Activated T-helper 17 cell treated with anti-CD3 and anti-CD28 coated beads, Interleukin-2, amount 50 U/mL, for 72 hours (primary cell): ENCODE measurements around the gene LYPD4. TPM values are rescaled to one million over a fixed set of nuclear protein-coding genes. Genes with fewer than 3 reads are reported as not detected.
A peak's percentile ranks its signal among the peaks of the same experiment; 100 is the strongest.

Source experiments
- ATAC-seq: fragments of 150-1000 bp; cut with Tn5 transposase; replicated peaks from 2 replicates; pipeline ENCODE4 v1.10.0; 2021; ENCODE audit warnings: mild to moderate bottlenecking, moderate library complexity
- H3K27ac Mint-ChIP-seq: one replicate; pipeline ENCODE4 v1.8.0; 2022; ENCODE audit warnings: mixed read lengths
- H3K27me3 Mint-ChIP-seq: one replicate; pipeline ENCODE4 v1.8.0; 2022; ENCODE audit warnings: mixed read lengths
- H3K36me3 Mint-ChIP-seq: one replicate; pipeline ENCODE4 v1.8.0; 2022; ENCODE audit warnings: low read depth, mild to moderate bottlenecking, mixed read lengths
- H3K4me1 Mint-ChIP-seq: one replicate; pipeline ENCODE4 v1.8.0; 2022; ENCODE audit warnings: mixed read lengths
- H3K4me3 Mint-ChIP-seq: one replicate; pipeline ENCODE4 v1.8.0; 2022; ENCODE audit warnings: mild to moderate bottlenecking, mixed read lengths
- H3K9me3 Mint-ChIP-seq: one replicate; pipeline ENCODE4 v1.8.0; 2022; ENCODE audit warnings: mixed read lengths
- total RNA-seq, 2 donors: library from RNA; stranded (reverse); gene quantifications; one replicate each; pipeline ENCODE4 v1.2.3, GENCODE V29; 2022

Gene LYPD4
- total RNA-seq: not detected

DNA sequence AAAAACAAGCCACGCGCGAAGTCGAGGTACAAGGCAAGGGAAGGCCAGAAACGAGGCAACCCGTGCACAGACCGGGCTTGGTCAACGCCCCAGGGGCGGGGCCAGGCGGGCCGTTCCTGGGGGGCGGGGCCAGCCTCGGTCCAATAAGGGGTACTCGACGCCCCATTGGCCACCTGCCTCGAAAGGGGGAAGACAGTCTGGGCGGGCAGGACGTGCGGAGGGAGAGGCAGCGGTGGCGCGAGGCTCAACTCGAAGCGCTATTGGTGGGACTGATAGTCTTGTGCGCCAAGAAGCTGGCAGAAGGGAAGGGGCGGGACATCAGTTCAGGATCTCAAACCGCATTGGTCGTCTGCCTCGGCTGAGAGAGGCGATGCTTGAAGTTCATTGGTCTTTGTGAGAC is at the start of gene LYPD4:
Gene LYPD4 (minus strand): TSS at position 83 of the 400 bp plus-strand sequence. CDS start 5,398 bp downstream, outside the sequence.
- H3K4me1 Mint-ChIP-seq: no peaks in the 10 kb centered on the region
- H3K27me3 Mint-ChIP-seq: no peaks in the 10 kb centered on the region
- no peak within 1 kb of the TSS for H3K4me3 Mint-ChIP-seq
- no peaks in the 10 kb centered on the region for H3K9me3 Mint-ChIP-seq
- H3K36me3 Mint-ChIP-seq: no peaks in the 10 kb centered on the region
- H3K27ac Mint-ChIP-seq: no peak within 1 kb of the TSS
- no peak for ATAC-seq

- ATAC-seq: peak; percentile 23
- peaks cover 78% of the 10 kb centered on the region for H3K36me3 Mint-ChIP-seq
- peak overlapping the region; percentile 50 for H3K27ac Mint-ChIP-seq
- no peak overlapping the region for H3K4me3 Mint-ChIP-seq
- no peaks in the 10 kb centered on the region for H3K9me3 Mint-ChIP-seq
- H3K27me3 Mint-ChIP-seq: no peaks in the 10 kb centered on the region
- H3K4me1 Mint-ChIP-seq: peaks cover 17% of the 10 kb centered on the region
These were observed 49.4 kb upstream of the LYPD4 start for GRCh38 chr19:41893899-41894298.

- Mint-ChIP-seq H3K27me3 (no peaks in the 10 kb centered on the region), H3K36me3 (peaks cover 76% of the 10 kb centered on the region), H3K9me3 (no peaks in the 10 kb centered on the region), H3K4me1 (peaks cover 26% of the 10 kb centered on the region), H3K27ac (peak overlapping the region; percentile 73), H3K4me3 (no peak overlapping the region)
- ATAC-seq: no peak
These were observed 47.9 kb upstream of the LYPD4 start for GRCh38 chr19:41892173-41892902.

DNA sequence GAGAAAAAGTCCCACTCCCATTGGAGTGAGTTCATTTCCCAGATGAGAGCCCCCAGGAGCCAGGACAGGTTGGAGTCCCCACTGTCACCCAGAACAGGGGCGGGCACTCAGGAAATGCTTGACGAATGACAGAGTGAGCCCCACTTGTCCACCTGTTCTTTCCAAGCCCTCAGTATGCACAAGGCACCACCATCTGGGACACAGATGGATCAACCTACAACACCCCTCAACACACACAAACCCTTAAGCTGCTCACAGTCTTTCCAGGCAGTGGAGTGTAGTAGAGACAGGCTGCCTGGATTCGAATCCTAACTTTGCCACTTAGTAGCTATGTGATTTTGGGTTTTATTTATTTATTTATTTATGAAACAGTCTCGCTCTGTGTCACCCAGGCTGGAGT is 46.5 kb upstream of the LYPD4 start:
- peaks cover 84% of the 10 kb centered on the region for H3K36me3 Mint-ChIP-seq
- no peak overlapping the region for H3K27ac Mint-ChIP-seq
- H3K9me3 Mint-ChIP-seq: no peaks in the 10 kb centered on the region
- H3K27me3 Mint-ChIP-seq: no peaks in the 10 kb centered on the region
- no peak overlapping the region for H3K4me3 Mint-ChIP-seq
- no peak for ATAC-seq
- peaks cover 38% of the 10 kb centered on the region for H3K4me1 Mint-ChIP-seq

DNA sequence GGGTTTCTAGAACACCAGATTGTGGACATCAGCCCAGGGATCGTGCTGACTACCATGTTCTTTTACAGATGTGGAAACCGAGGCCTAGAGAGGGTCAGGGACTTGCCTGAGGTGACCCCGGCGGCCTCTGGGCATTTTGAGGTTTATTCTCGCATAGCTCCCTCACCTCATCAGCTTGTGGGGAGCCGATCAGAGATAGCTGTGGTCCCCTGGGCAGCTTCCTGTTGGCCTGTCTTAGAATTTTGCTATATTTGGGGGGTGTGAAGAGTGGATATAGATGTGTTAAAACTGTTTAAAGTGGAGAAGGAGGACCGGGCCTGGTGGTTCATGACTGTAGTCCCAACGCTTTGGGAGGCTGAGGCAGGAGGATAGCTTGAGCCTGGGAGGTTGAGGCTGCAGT is 45.4 kb upstream of the LYPD4 start:
- H3K36me3 Mint-ChIP-seq: peaks cover 84% of the 10 kb centered on the region

DNA sequence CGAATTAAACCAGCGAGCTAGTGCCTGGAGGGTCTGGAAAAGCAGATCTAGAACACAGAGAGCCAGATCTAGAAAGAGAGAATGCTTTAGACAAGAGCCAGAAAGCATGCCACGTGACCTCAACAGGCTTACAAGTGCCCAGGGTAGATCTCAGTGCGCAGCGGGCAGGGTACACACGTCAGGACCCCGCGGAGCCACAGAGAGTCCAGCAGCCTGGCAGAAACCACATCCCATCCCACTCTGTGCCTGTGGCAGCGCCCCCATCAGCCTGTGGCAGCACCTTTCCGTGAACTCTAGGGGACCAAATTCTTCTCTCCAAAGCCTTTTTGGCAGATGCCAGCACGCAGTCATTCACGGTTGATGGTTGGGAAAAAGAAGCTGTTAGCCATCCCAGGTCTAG is 44.4 kb upstream of the LYPD4 start:
- no peak for ATAC-seq
- peak overlapping the region; percentile 80 for H3K4me3 Mint-ChIP-seq
- H3K27me3 Mint-ChIP-seq: no peaks in the 10 kb centered on the region
- H3K9me3 Mint-ChIP-seq: no peaks in the 10 kb centered on the region
- H3K36me3 Mint-ChIP-seq: peaks cover 88% of the 10 kb centered on the region
- peaks cover 40% of the 10 kb centered on the region for H3K4me1 Mint-ChIP-seq
- H3K27ac Mint-ChIP-seq: peak overlapping the region; percentile 83

More for the DNA sequence above, 45.4 kb upstream of the LYPD4 start:
- peaks cover 39% of the 10 kb centered on the region for H3K4me1 Mint-ChIP-seq
- H3K27me3 Mint-ChIP-seq: no peaks in the 10 kb centered on the region
- peak overlapping the region; percentile 75 for H3K27ac Mint-ChIP-seq
- H3K4me3 Mint-ChIP-seq: peak overlapping the region; percentile 23
- H3K9me3 Mint-ChIP-seq: no peaks in the 10 kb centered on the region
- ATAC-seq: no peak

- peaks cover 40% of the 10 kb centered on the region for H3K4me1 Mint-ChIP-seq
- H3K27ac Mint-ChIP-seq: peak overlapping the region; percentile 83
- ATAC-seq: peak; percentile 74
- H3K36me3 Mint-ChIP-seq: peaks cover 89% of the 10 kb centered on the region
- H3K9me3 Mint-ChIP-seq: no peaks in the 10 kb centered on the region
- no peaks in the 10 kb centered on the region for H3K27me3 Mint-ChIP-seq
- peak overlapping the region; percentile 80 for H3K4me3 Mint-ChIP-seq
These were observed 43.4 kb upstream of the LYPD4 start for GRCh38 chr19:41887711-41888382.

DNA sequence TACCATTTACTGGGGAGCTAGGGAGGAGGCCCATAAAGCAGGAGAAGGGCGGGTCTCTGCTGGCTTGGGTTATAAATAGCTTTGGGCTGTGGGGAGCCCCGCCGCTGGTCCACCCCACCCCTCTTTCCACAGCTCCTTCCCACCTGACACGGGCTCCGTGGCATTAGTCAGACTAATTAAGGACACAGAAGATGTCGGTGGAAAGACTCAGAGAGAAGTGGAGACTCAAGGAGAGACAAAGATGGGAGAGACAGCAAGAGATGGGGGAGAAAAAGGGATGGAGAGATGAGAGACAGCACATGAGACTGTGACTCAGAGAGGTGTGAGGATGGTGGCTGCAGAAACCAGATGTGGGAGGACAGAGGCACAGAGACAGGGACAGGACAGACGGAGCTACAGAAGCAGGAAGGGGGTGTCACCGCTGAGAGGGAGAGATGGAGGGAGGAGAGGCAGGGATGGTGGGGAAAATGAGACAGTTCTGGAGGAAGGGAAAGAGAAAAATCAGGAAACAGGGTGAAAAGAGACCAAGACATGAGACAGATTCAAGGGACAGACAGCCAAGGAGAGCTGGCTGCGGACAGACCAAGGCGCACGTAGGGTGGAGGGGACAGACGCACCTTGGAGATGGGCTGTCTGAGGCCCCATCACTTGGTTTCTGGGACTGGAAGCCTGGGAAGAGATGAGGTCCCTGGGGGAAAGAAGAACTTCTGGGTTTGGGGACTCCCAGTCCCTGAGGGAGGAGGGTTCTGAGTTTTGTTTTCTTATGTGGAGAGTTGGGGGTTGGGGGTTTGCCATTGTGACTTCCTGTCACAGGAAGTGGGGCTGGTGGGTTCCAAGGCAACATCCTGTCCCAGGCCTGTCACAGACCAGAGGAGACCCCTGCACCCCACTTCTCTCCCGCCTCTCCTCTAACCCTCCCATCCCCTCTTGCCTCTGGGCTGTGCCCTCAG is 42.6 kb upstream of the LYPD4 start:
- ATAC-seq: peak; percentile 67
- Mint-ChIP-seq H3K4me1 (peaks cover 47% of the 10 kb centered on the region), H3K36me3 (peaks cover 90% of the 10 kb centered on the region), H3K4me3 (peak overlapping the region; percentile 80), H3K27ac (peak overlapping the region; percentile 83), H3K9me3 (no peaks in the 10 kb centered on the region), H3K27me3 (no peaks in the 10 kb centered on the region)

- H3K4me1 Mint-ChIP-seq: peaks cover 37% of the 10 kb centered on the region
- H3K36me3 Mint-ChIP-seq: peaks cover 64% of the 10 kb centered on the region
These were observed 39.6 kb upstream of the LYPD4 start for GRCh38 chr19:41883821-41884733.

DNA sequence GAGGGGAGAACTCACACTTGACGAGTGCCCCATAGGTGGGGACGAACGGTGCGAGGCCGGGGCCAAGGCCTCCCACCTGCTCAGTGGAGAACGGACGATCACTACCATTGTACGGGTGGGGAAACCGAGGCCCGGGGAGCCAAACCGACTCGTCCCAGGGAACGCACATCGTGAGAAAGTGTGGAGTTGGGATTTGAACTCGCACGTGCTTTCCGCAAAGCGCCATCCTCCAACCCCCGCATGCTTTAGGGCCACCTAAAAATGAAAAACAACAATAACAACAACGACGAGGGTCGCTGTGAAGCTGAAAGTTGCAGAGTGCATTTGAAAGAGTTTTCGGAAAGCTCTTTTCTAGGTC is 39.0 kb upstream of the LYPD4 start:
- no peak for ATAC-seq
- Mint-ChIP-seq H3K4me1 (peaks cover 35% of the 10 kb centered on the region), H3K36me3 (peaks cover 58% of the 10 kb centered on the region), H3K27me3 (no peaks in the 10 kb centered on the region), H3K4me3 (peak overlapping the region; percentile 80), H3K27ac (peak overlapping the region; percentile 83), H3K9me3 (no peaks in the 10 kb centered on the region)

More at GRCh38 chr19:41883821-41884733, 39.6 kb upstream of the LYPD4 start:
- Mint-ChIP-seq H3K9me3 (no peaks in the 10 kb centered on the region), H3K4me3 (peak overlapping the region; percentile 80), H3K27ac (peak overlapping the region; percentile 83), H3K27me3 (no peaks in the 10 kb centered on the region)
- peak; percentile 73 for ATAC-seq

- Mint-ChIP-seq H3K4me1 (peaks cover 29% of the 10 kb centered on the region), H3K36me3 (peaks cover 52% of the 10 kb centered on the region), H3K9me3 (no peaks in the 10 kb centered on the region), H3K27me3 (no peaks in the 10 kb centered on the region), H3K4me3 (peak within 1 kb of the TSS; percentile 82), H3K27ac (peak within 1 kb of the TSS; percentile 84)
- ATAC-seq: no peak
These were observed 38.3 kb upstream of the LYPD4 start, which contains the start of gene ARHGEF1 for GRCh38 chr19:41882568-41883462. TSS of gene ARHGEF1 (plus strand) at chr19:41883184. CDS start at chr19:41888083, 4,899 bp downstream.

GRCh38 chr19:41880329-41880708 is 35.8 kb upstream of the LYPD4 start:
- no peaks in the 10 kb centered on the region for H3K27me3 Mint-ChIP-seq
- no peak overlapping the region for H3K27ac Mint-ChIP-seq
- H3K4me1 Mint-ChIP-seq: peaks cover 25% of the 10 kb centered on the region

More at GRCh38 chr19:41880329-41880708, 35.8 kb upstream of the LYPD4 start:
- no peak overlapping the region for H3K4me3 Mint-ChIP-seq
- H3K36me3 Mint-ChIP-seq: peaks cover 29% of the 10 kb centered on the region
- no peak for ATAC-seq
- H3K9me3 Mint-ChIP-seq: no peaks in the 10 kb centered on the region
